CD4-positive, alpha-beta T cell treated with Interleukin-10 for 1 hour (primary cell): ENCODE data around the gene GMEB2.
A peak's percentile ranks its signal among the peaks of the same experiment; 100 is the strongest.
"Not testable (repeated sequence)": the region's sequence is repeated elsewhere in the genome, so short reads cannot be mapped to it uniquely, and the experiment has no call there.

Experiments
- DNase-seq: peaks from one replicate; pipeline ENCODE4 v3.0.0-alpha.2; 2020

GMEB2 gene, protein sequence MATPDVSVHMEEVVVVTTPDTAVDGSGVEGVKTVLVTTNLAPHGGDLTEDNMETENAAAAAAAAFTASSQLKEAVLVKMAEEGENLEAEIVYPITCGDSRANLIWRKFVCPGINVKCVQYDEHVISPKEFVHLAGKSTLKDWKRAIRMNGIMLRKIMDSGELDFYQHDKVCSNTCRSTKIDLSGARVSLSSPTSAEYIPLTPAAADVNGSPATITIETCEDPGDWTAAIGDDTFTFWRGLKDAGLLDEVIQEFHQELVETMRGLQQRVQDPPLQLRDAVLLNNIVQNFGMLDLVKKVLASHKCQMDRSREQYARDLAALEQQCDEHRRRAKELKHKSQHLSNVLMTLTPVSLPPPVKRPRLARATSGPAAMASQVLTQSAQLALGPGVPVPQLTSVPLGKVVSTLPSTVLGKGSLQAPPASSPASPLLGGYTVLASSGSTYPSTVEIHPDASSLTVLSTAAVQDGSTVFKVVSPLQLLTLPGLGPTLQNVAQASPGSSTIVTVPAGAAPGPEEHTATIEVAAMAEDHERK

DNA sequence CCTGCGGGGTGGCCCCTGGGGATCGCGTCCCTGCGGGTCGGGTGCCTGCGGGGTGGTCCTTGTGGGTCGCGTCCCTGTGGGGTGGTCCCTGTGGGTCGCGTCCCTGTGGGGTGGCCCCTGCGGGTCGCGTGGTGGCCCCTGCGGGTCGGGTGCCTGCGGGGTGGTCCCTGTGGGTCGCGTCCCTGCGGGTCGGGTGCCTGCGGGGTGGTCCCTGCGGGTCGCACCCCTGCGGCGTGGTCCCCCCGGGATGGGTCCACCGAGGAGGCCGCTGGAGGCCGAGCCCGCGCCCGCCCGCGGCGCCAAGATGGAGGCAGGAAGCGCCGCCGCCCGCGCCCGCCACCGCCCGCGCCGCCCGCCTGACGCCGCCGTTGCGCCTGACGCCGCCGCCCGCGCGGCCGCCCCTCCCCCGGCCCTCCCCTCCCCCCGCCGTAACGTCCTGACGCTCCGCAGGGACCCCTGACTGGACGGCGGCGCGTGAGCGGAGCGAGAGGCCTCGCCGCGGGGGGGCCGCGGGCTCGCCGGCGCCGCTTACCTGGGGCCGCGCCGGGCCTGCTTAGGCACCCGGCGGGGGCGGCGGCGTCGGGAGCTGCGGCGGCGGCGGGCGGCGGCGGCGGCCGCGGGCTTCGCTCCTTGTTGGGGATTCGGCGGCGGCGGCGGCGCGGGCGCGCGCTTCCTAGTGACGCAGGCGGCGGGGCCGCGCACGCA is at the start of gene GMEB2:
Gene GMEB2, minus strand, starts transcription at position 678 of the 705 bp plus-strand sequence. CDS start 7,704 bp downstream, outside the sequence.
- no peak for DNase-seq

DNA sequence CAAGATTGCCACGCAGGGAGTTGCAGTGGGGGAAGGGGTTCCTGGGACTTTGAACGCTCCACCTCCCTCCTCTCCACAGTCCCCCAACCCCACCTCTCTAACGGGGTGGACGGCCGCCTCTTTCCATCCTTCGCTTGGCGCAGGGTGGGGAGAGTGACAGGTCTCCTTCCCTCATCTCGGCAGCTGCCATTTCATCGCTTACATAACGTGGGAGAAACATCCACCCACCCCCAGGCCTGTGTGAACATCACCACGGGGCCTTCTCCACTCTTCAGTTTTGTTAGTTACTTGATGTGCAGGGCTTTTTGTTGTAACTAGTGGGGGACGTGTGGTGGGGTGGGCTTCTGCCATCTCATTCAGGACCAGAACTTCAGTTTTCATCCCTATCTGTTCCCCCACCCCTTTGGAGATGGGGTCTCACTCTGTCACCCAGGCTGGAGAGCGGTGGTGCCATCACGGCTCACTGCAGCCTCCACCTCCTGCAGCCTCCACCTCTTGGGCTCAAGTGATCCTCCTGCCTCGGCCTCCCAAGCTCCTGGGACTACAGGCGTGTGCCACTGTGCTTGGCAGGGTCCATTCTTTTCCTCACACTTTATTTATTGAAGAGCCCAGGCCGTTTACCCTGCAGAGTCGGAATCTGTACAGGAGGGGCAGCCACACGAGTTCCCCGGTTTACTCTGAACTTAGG is 48.9 kb upstream of the GMEB2 start:
- no peak for DNase-seq

DNA sequence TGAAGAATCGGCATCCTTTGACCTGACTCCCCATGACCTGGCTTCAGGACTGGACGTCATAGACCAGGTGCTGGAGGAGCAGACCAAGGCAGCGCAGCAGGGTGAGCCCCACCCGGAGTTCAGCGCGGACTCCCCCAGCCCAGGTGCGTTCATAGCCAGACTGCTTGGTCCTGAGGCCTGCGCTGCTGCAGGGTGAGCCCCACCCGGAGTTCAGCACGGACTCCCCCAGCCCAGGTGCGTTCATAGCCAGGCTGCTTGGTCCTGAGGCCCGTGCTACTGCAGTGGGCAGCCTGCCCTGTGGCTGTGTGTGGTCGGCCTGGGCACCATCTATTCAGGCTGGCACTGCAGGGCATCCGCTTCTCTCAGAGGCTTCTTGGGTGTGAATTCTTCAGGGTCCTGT is 47.0 kb upstream of the GMEB2 start:
- DNase-seq = no peak

DNA sequence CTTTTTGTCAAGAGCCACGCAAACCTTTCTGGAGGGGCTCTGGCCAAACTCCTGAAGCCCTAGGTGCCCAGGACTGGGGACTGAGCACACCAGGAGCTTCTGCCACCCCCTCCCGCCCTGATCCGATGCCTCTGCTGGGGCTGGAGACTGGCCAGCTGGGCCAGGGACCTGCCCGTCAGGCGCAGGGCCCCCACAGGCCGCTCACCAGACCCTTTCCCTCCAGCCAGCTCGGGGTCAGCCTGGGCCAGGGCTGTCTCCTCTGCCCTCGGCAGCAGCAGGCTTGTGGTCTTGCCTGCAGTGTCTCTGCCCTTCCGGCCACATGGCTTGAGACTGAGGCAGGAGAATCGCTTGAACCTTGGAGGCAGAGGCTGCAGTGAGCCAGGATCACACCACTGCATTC is 45.8 kb upstream of the GMEB2 start:
- no peak for DNase-seq

DNA sequence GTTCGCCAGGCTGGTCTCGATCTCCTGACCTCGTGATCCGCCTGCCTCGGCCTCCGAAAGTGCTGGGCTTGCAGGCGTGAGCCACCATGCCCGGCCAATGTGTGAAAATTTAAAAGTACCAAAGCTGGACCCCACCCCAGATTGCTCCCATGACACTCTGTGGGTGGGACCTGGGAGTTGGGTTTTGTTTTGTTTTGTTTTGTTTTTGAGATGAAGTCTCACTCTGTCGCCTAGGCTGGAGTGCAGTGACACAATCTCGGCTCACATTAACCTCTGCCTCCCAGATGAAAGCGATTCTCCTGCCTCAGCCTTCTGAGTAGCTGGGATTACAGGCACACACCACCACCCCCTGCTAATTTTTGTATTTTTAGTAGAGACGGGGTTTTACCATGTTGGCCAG is 44.8 kb upstream of the GMEB2 start:
- not testable (repeated sequence) for DNase-seq

DNA sequence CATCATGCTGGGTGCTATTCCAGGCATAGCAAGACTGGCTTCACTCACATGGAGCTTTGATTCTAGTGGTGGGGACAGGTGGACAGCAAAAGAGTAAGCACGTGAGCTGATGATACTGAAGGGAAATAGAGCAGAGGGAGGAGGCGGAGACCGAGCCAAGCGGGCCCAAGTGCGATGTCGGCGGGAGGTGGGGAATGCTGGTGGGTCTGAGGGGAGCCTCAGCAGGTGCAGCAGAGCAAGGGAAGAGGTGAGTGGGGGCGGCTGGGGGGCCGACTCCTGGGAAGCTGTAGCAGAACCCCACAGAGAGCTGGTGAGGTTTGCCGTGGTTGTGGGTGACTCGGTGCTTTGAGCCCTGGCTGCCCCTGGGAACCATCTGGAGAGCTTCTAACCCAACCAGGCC is 41.5 kb upstream of the GMEB2 start:
- no peak for DNase-seq

DNA sequence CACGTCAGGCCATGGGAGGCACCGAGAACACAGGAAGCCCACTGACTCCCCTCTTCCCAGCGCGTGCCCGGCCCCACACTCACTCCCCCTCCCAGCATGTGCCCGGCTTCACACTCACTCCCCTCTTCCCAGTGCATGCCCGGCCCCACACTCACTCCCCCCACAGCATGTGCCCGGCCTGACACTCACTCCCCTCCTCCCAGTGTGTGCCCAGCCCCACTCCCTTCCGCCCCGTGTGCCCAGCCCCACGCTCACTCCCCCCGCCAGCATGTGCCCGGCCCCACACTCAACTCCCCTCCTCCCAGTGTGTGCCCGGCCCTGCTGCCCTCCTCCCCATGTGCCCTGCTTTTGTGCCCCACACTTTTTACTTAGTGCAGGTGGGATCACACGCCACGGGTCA is 41.0 kb upstream of the GMEB2 start:
- DNase-seq = no peak

DNA sequence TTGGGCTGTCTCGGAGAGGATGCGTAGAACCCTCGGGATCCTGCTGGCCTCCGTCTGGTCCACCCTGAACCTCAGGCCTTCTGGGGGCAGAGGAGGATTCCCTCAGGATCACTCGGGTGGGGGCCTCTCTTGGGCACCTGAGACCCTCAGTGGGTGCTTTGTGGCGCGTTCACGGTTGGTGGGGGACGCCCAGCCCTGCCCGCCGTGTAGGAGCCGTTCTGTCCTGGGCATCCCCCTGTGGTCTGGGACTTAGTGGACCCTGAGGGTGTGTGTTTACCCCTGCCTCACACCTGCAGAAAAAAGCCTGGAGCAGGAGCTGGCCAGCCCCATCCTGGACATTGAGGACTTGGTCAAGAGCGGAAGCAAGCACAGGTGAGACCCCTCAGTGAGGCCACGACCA is 38.8 kb upstream of the GMEB2 start:
- no peak for DNase-seq

DNA sequence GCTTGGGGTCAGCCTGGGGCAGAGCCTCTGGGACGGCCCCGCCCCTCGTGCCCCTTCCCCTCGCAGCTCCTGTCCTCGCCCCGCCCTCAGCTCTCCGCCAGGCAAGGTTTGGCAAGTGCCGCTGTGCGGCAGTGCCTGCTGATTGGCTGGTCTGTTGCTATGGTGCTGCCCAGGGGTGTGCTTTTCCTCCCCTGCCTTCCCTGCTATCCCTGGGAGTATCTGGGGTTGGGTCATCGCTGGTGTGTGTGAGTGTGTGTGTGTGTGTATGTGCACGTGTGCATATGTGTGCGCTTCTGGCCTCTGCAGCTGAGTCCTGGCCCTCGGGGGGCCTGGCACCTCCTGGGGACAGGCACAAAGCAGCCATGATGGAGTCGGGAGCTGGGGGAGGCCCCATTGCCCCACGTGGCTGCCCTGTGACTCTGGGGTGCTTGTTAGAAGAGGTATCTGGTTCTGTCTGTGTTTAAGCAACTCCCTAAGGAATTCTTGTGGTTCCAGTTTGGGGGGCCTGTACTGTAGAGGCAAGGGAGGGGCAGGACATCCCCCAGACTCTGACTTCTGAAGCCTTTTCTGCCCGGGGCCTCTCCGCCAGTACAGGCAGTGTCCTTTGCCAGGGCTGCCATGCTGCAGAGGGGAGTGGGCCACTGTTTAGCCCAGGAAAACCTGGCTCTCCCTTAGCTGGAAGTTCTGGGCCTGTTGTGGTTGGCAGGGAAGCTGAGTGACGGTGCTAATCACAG is 38.1 kb upstream of the GMEB2 start:
- no peak for DNase-seq

DNA sequence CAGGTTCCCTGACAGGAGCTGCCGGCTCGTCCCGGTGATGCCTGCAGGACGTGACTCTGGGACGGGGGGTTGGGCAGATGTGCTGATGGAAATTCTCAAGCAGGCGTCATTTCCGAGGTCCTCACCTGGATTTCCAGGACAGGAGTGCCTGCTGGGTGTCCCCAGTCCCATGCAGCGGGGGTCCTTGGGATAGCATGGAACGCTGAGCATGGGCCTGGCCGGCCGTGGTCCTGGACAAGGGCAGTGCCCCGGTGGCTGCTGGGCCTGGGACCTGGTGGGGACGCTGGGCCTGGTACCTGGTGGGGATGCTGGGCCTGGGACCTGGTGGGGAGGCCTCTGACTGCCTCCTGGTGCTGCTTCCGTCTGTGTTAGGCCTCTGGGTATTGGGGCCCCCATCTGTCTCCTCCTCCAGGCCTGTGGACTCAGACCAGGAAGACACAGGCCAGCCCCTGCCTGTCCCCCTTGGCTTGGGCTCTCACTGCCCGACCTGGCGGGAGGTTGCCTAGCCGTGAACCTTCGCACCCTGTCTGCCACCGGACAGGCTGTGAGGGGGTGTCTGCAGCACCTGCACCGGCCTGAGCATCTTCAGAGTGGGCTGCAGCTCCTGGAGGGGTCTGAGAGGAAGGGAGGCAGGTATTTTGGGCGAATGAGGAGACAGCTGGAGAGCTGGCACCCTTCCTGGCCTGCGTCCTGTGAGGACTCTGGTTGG is 37.4 kb upstream of the GMEB2 start:
- DNase-seq = no peak

DNA sequence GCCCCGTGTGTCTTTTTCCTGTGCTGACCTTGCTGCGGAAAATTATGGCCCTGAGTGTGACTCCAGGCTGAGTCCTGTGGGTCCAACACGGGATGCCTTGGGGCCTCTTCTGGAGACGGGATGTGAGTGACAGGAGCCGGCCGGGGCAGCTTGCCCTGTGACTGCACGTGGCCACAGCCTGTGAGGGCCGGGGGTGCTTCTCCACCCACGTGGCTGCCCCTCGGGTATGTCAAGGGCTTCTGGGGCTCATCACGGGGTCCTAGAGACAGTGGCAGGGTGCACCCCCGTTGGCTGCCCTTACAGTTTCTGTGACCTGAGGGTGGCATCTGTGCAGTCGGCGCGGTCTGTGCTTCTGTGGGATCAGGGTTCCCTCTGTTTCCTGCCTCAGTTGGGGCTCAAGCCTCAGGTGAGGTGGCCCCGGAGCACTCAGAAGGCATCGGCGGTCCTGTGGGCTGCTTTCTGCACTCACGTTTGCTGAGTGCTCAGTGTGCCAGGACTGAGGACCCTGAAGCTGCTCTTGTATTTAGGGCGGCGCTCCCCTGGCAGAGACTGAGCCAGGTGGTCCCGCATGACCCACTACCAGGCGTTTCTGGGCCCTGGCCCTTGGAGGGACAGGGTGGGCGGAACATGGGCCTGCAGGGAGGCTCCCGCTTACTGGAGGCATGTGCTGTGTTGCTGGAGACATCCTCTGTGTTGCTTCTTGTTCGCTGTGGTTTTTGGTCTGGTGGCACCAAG is 36.6 kb upstream of the GMEB2 start:
- DNase-seq = no peak

DNA sequence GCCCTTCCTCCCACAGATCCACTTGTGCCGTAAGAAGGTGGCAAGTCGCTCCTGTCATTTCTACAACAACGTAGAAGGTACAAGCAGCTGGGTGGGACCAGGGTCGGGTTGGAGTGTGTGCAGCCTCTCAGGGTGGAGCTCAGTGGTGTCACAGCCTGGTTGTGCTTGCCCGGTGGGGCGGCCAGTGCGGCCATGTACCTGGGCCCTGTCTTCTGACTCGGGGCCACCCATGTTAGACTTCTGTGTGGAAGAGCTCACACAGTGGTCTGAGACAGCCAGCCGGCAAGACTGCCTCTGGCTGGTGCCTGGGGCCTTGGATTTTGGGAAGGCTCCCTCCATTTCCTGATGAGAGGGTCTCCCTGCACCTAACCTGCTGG is 35.9 kb upstream of the GMEB2 start:
- no peak for DNase-seq

DNA sequence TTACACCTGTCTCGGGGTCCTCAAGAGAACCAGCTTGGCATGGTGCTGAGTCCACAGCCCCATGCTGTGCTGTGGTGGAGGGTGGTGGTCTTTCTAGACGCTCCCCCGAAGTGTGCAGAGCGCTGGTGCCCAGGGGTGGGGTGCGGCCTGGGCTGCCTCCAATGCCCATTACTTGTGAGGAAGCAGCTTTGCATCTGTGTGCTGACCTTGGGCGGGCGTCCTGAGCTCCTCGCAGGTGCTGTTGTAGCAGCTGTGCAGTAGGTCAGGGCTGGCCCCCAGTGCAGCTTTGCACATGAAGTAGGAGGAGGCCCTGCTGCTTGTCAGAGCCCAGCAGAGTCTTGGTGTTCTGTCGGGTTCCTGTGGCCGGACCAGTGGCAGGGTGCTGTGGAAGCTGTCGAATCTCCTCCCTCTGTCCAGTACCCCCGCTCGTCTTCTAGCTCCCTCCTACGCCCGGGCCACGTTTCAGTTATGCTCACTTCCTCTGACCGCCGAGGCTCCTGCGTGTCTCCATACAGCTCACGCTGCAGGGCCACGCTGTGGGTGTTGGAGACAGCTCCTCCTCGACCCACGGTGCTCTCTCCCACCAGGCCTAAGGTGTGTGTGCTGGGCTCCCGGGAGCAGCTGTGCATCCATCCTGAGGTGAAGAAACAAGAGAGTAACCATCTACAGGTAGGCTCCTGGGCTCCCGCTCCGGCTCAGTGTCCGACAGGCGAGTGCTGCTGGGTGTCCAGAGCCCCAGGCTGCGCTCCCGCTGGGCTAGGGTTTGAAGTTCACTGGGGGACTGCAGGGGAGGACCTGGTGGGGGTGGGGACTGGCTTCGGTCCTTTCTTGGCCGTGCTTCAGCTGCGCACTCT is 35.3 kb upstream of the GMEB2 start:
- no peak for DNase-seq

DNA sequence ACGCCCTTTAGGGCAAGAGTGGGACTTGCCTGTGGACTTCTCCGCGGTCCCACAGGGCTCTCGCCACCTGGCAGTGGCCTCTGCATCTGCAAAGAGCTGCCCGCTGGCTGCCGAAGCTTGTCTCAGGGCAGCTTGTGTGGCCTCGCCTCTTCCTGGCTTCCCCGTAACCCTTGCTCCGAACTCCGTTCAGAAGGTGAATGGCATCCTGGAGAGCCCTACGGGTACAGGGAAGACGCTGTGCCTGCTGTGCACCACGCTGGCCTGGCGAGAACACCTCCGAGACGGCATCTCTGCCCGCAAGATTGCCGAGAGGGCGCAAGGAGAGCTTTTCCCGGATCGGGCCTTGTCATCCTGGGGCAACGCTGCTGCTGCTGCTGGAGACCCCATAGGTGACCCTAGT is 34.2 kb upstream of the GMEB2 start:
- DNase-seq = no peak

DNA sequence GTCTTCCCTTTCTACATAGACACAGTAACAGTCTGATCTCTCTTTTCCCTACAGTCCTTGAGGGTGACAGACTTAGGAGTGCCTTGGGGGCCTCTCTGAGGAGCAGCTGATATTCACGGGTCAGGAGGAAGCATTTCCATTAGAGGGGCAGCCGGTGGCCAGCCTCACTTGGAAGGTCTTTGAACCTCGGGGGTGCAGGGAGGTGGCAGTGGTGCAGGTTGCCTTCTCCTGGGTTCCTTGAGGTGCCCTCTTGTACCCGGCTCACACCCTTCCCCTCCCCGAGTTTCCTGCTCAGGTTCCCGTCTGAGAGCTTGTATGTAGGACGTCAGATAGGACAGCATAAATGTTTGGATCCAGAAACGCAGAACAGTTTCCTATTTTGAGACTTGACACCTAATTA is 33.7 kb upstream of the GMEB2 start:
- DNase-seq = no peak

DNA sequence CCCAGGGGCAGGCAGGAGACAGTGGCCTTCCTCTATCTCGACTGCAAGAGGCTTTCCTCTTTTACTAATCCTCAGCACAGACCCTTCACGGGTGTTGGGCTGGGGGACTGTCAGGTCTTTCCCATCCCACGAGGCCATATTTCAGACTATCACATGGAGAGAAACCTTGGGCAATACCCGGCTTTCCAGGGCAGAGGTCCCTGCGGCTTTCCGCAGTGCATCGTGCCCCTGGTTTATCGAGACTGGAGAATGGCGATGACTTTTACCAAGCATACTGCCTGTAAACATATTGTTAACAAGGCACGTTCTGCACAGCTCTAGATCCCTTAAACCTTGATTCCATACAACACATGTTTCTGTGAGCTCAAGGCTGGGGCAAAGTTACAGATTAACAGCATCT is 33.3 kb upstream of the GMEB2 start:
- DNase-seq = not testable (repeated sequence)

DNA sequence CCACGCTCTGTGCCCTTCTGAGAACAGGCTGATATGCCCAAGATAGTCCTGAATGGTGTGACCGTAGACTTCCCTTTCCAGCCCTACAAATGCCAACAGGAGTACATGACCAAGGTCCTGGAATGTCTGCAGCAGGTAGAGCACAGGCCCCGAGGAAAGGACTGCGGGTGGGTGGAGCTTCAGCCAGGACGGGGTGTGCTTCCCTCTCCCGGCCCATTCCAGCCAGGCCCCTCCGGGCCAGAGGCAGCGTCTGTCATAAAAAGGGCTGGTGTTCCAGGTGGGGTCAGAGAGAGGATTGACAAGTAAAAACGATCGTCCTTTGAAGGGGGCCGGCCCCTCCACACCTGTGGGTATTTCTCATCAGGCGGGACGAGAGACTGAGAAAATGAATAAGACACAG is 32.5 kb upstream of the GMEB2 start:
- DNase-seq = no peak

DNA sequence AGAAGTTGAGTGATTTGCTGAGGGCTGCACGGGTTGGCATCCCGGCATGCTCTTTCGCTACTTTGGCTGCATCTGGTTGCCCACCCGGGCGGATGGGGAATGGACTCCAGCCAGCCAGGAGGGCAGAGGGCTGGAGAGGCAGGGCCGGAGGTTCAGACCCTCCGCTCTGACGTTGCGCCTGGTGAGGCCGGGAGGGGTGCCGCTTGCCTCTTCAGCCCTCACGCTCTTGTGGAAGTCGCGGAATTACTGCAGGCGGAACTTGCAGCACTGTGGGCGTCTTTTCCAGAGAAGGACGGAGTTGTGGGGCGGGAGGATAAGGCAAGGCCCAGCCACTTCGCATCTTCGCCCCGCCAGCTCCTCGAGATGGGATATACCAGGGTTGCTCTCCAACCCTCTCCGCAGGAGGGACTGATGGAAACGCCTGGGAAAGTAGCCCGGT is 31.9 kb upstream of the GMEB2 start:
- no peak for DNase-seq

DNA sequence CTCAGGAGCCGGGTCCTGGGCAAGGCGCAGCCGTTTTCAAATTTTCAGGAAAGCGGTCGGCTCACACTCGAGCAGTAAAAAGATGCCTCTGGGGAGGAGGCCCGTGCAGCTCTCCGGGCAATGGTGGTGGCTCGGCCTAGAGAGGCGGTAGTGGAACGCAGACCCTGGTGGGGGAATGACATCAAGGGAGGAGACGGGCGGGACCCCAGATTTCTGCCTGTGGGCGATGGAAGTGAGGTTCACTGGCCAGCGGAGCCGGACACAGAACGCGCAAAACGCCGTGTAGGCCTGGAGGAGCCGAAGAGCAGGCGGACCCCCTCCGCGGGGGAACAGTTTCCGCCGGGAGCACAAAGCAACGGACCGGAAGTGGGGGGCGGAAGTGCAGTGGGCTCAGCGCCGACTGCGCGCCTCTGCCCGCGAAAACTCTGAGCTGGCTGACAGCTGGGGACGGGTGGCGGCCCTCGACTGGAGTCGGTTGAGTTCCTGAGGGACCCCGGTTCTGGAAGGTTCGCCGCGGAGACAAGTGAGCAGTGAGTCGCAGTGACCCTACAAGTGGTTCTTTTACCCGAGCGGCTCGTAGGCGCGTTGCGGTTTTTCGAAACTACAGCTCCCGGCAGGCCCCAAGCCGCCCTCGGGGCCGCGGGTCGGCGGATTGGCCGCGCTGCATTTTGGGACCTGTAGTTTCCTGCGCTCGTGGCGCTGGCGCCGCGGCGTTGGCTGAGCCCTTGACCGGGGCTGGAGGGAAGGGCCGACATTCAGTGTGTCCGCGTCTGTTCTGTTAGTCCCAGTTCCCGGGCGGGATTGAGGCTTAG is 31.2 kb upstream of the GMEB2 start, which contains the start of gene RTEL1:
Gene RTEL1, plus strand, starts transcription at position 376 of the 812 bp plus-strand sequence. CDS start 1,091 bp downstream, outside the sequence.
- peak; percentile 91 for DNase-seq
